ENCODE data around the gene ATF6.

Gene ATF6

GRCh38 chr1:161988413-161988812, 222.3 kb downstream of the ATF6 start:
- H3K4me3 ChIP-seq (ENCODE audit: low read depth, low read length), result no peak overlapping the region
- no peak for TF ChIP-seq CTCF (IDR thresholded peaks at IDR 0.05; ENCODE audit: low read depth, low read length, missing control alignments)
- in situ Hi-C loops (cut with HindIII; ENCODE audit: low sequenced_read_pairs), result no loop called here
- DNase-seq (ENCODE audit: low read depth), result no peak

GRCh38 chr1:161989108-161989507, 223.0 kb downstream of the ATF6 start:
- no peak for DNase-seq (ENCODE audit: low read depth)
- H3K4me3 ChIP-seq (ENCODE audit: low read depth, low read length), result no peak overlapping the region
- in situ Hi-C loops (cut with HindIII; ENCODE audit: low sequenced_read_pairs), result no loop called here
- TF ChIP-seq CTCF (IDR thresholded peaks at IDR 0.05; ENCODE audit: low read depth, low read length, missing control alignments), result no peak

- H3K4me3 ChIP-seq (ENCODE audit: low read depth, low read length), result no peak overlapping the region
- no peak for TF ChIP-seq CTCF (IDR thresholded peaks at IDR 0.05; ENCODE audit: low read depth, low read length, missing control alignments)
- in situ Hi-C loops (cut with HindIII; ENCODE audit: low sequenced_read_pairs), result no loop called here
- DNase-seq (ENCODE audit: low read depth), result no peak
Measured at GRCh38 chr1:161989786-161990185, 223.7 kb downstream of the ATF6 start.

GRCh38 chr1:161993576-161993975, 227.5 kb downstream of the ATF6 start:
- in situ Hi-C loops (cut with HindIII; ENCODE audit: low sequenced_read_pairs), result no loop called here
- no peak for TF ChIP-seq CTCF (IDR thresholded peaks at IDR 0.05; ENCODE audit: low read depth, low read length, missing control alignments)
- no peak overlapping the region for H3K4me3 ChIP-seq (ENCODE audit: low read depth, low read length)
- DNase-seq (ENCODE audit: low read depth), result no peak

- peak; percentile 61 for DNase-seq (ENCODE audit: low read depth)
Measured at GRCh38 chr1:161994175-161994668, 228.1 kb downstream of the ATF6 start.

GRCh38 chr1:161997152-161997551, 231.0 kb downstream of the ATF6 start:
- TF ChIP-seq CTCF (IDR thresholded peaks at IDR 0.05; ENCODE audit: low read depth, low read length, missing control alignments), result no peak
- DNase-seq (ENCODE audit: low read depth), result no peak
- no peak overlapping the region for H3K4me3 ChIP-seq (ENCODE audit: low read depth, low read length)
- in situ Hi-C loops (cut with HindIII; ENCODE audit: low sequenced_read_pairs), result no loop called here

More at GRCh38 chr1:161994175-161994668, 228.1 kb downstream of the ATF6 start:
- in situ Hi-C loops (cut with HindIII; ENCODE audit: low sequenced_read_pairs), result no loop called here
- no peak overlapping the region for H3K4me3 ChIP-seq (ENCODE audit: low read depth, low read length)
- no peak for TF ChIP-seq CTCF (IDR thresholded peaks at IDR 0.05; ENCODE audit: low read depth, low read length, missing control alignments)

GRCh38 chr1:161998811-161999210, 232.7 kb downstream of the ATF6 start:
- no peak for TF ChIP-seq CTCF (IDR thresholded peaks at IDR 0.05; ENCODE audit: low read depth, low read length, missing control alignments)
- no peak for DNase-seq (ENCODE audit: low read depth)
- no peak overlapping the region for H3K4me3 ChIP-seq (ENCODE audit: low read depth, low read length)
- in situ Hi-C loops (cut with HindIII; ENCODE audit: low sequenced_read_pairs), result no loop called here
